ENCODE results near the gene IREB2.

DNA sequence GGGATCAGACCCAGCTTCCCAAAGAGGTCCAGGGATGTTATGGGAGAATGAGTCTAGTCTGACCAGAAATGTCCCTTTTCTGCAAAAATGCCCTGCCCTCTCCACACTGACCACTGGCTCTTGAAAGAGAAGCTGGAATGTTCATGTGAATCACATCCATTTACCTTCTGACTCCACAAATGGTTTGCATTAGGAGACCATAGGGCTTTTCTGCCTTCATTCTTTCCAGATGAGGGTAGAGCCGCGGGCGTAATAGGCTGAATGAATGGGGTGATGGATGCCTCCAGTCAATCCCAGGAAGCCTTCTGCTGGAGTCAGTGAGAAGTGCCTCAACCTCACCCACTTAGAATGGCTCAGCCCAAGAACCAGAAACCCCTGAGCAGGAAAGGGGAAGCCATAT lies 47.2 kb upstream of the IREB2 start:
- TF ChIP-seq POLR2A (IDR thresholded peaks at IDR 0.05) (no peak), CTCF (IDR thresholded peaks at IDR 0.05) (no peak)
